Naive thymus-derived CD8-positive, alpha-beta T cell (primary cell): Measurements from ENCODE around the gene TMF1. TPM values are rescaled to one million over a fixed set of nuclear protein-coding genes. Genes with fewer than 3 reads are reported as not detected.
A peak's percentile ranks its signal among the peaks of the same experiment; 100 is the strongest.

Experiments
- ATAC-seq, 2 donors: fragments of 150-1000 bp; cut with Tn5 transposase in 1 of 2; sonication (Bioruptor Pico), chemical (Tn5 transposase) in 1 of 2; 1 replicate in 1 of 2; 2 replicates in 1 of 2; pipeline ENCODE4 v1.10.0; 2021; ENCODE audit warnings: mild to moderate bottlenecking in 2 of 2, moderate library complexity in 2 of 2
- POLR2A ChIA-PET: fragments of 350-600 bp; sonication (Branson Sonifier 250); formaldehyde crosslinking; loops from one replicate; lab custom pipeline; 2021; ENCODE audit warnings: antibody characterized with exemption; lab: Charles Lee
- DNase-seq, 10 donors: peaks; one replicate each; pipeline versions ENCODE4 v3.0.0 to v3.0.0-alpha.2; 2020 to 2022
- H3K27ac Mint-ChIP-seq, 10 donors: one replicate each; pipeline ENCODE4 v1.8.0; 2020 to 2022; ENCODE audit warnings: mild to moderate bottlenecking in 10 of 10, mixed read lengths in 10 of 10, moderate library complexity in 4 of 10, inconsistent platforms in 1 of 10
- H3K27me3 Mint-ChIP-seq, 5 donors: one replicate each; pipeline ENCODE4 v1.8.0; 2021 to 2022; ENCODE audit warnings: mixed read lengths in 5 of 5
- H3K36me3 Mint-ChIP-seq, 3 donors: one replicate each; pipeline ENCODE4 v1.8.0; 2020 to 2022; ENCODE audit warnings: mixed read lengths in 3 of 3, mild to moderate bottlenecking in 2 of 3, inconsistent platforms in 1 of 3
- H3K4me1 Mint-ChIP-seq, 4 donors: one replicate each; pipeline ENCODE4 v1.8.0; 2021 to 2022; ENCODE audit warnings: mixed read lengths in 4 of 4
- H3K4me3 Mint-ChIP-seq, 10 donors: one replicate each; pipeline ENCODE4 v1.8.0; 2020 to 2022; ENCODE audit warnings: mild to moderate bottlenecking in 10 of 10, mixed read lengths in 10 of 10, moderate library complexity in 6 of 10, inconsistent platforms in 1 of 10
- H3K9me3 Mint-ChIP-seq, 9 donors: one replicate each; pipeline ENCODE4 v1.8.0; 2020 to 2022; ENCODE audit warnings: mixed read lengths in 9 of 9, mild to moderate bottlenecking in 3 of 9, inconsistent platforms in 1 of 9, moderate library complexity in 1 of 9
- polyA plus RNA-seq, 3 donors: library from polyadenylated mRNA; unstranded; fragments of 300-500 nt; fragmentation: Illumina TruSeq; gene quantifications; one replicate each; pipeline ENCODE4 v1.2.3, GENCODE V29; 2021
- total RNA-seq, 8 experiments: library from RNA in 2 of 8; stranded (reverse) in 2 of 8; gene quantifications; one replicate each; pipeline ENCODE4 v1.2.3 and lab custom pipeline; 2021 to 2026

The TMF1 gene
- total and polyA plus RNA-seq, 5 experiments from 2014 or later = 28.0 to 43.7 (median 34.7) TPM

GRCh38 chr3:69088063-69088462 lies 35.9 kb upstream of the TMF1 start:
- H3K4me3 Mint-ChIP-seq = peak overlapping the region; percentile 56 to 98 (median 86)
- ATAC-seq (no peak), DNase-seq (no peak)
- no peaks in the 10 kb centered on the region for H3K9me3 Mint-ChIP-seq
- H3K4me1 Mint-ChIP-seq = peaks cover 37 to 82% (median 71%) of the 10 kb centered on the region in 4 donors
- no peaks in the 10 kb centered on the region for H3K27me3 Mint-ChIP-seq
- POLR2A ChIA-PET = interaction anchor here (0.9 to 1.5 kb wide), 2 partner anchors 18 to 36 kb away, joined by 3 to 6 read pairs; partner anchors contain the start of gene TMF1
- peaks cover 0 to 22% (median 7%) of the 10 kb centered on the region in 3 donors for H3K36me3 Mint-ChIP-seq
- H3K27ac Mint-ChIP-seq = peak overlapping the region; percentile 85 to 98 (median 90)

GRCh38 chr3:69087030-69087791 lies 35.1 kb upstream of the TMF1 start:
- H3K27me3 Mint-ChIP-seq = no peaks in the 10 kb centered on the region
- peaks cover 0 to 22% (median 7%) of the 10 kb centered on the region in 3 donors for H3K36me3 Mint-ChIP-seq
- ATAC-seq = no peak
- no peaks in the 10 kb centered on the region for H3K9me3 Mint-ChIP-seq
- peak overlapping the region in 9 of 10 donors; percentile 65 to 98 (median 80) for H3K27ac Mint-ChIP-seq
- POLR2A ChIA-PET = interaction anchor here (0.9 to 6.8 kb wide), 3 partner anchors 10 to 36 kb away, joined by 3 to 63 read pairs (median 5); partner anchors contain the start of gene TMF1
- H3K4me1 Mint-ChIP-seq = peaks cover 43 to 82% (median 69%) of the 10 kb centered on the region in 4 donors
- no peak for DNase-seq
- H3K4me3 Mint-ChIP-seq = peak overlapping the region; percentile 66 to 98 (median 86)

- H3K9me3 Mint-ChIP-seq = no peaks in the 10 kb centered on the region
- peak overlapping the region; percentile 93 to 99 (median 97) for H3K4me3 Mint-ChIP-seq
- POLR2A ChIA-PET = interaction anchor here (1.2 to 6.8 kb wide), 6 partner anchors 11 to 42 kb away, joined by 3 to 63 read pairs (median 6); partner anchors contain the start of gene TMF1
- peaks cover 0 to 20% (median 7%) of the 10 kb centered on the region in 3 donors for H3K36me3 Mint-ChIP-seq
- H3K4me1 Mint-ChIP-seq = peaks cover 43 to 82% (median 70%) of the 10 kb centered on the region in 4 donors
- H3K27ac Mint-ChIP-seq = peak overlapping the region; percentile 84 to 99 (median 98)
- ATAC-seq = peak in 1 of 2 donors; percentile 5
- no peaks in the 10 kb centered on the region for H3K27me3 Mint-ChIP-seq
- DNase-seq = peak in 8 of 10 donors; percentile 32 to 71 (median 42)
Measured at GRCh38 chr3:69085833-69086722, 33.9 kb upstream of the TMF1 start.

GRCh38 chr3:69085168-69085832 lies 33.2 kb upstream of the TMF1 start:
- DNase-seq (peak in 3 of 10 donors; percentile 19 to 27 (median 22)), ATAC-seq (peak; percentile 7)
- POLR2A ChIA-PET = interaction anchor here (0.6 to 6.8 kb wide), 14 partner anchors 7 to 72 kb away, joined by 3 to 63 read pairs (median 6); partner anchors contain the start of genes EOGT and TMF1
- Mint-ChIP-seq H3K4me3 (peak overlapping the region; percentile 93 to 99 (median 97)), H3K36me3 (peaks cover 0 to 14% (median 7%) of the 10 kb centered on the region in 3 donors), H3K27ac (peak overlapping the region; percentile 84 to 99 (median 98)), H3K9me3 (no peaks in the 10 kb centered on the region), H3K4me1 (peaks cover 39 to 83% (median 67%) of the 10 kb centered on the region in 4 donors), H3K27me3 (no peaks in the 10 kb centered on the region)

GRCh38 chr3:69084326-69085167 lies 32.4 kb upstream of the TMF1 start, which contains the start of gene ARL6IP5:
Gene ARL6IP5 (plus strand): TSS chr3:69084937. CDS start chr3:69085048, 111 bp downstream.
- Mint-ChIP-seq H3K4me1 (peaks cover 33 to 79% (median 60%) of the 10 kb centered on the region in 4 donors), H3K27ac (peak within 1 kb of the TSS; percentile 84 to 99 (median 98)), H3K4me3 (peak within 1 kb of the TSS; percentile 93 to 99 (median 97)), H3K36me3 (peaks cover 0 to 7% (median 3%) of the 10 kb centered on the region in 3 donors), H3K27me3 (no peaks in the 10 kb centered on the region), H3K9me3 (no peaks in the 10 kb centered on the region)
- POLR2A ChIA-PET = interaction anchor here (0.6 to 6.8 kb wide), 16 partner anchors 8 to 153 kb away, joined by 3 to 63 read pairs (median 5); partner anchors contain the start of genes EOGT and TMF1
- ATAC-seq = peak; percentile 72 to 77
- peak; percentile 81 to 95 (median 89) for DNase-seq

DNA sequence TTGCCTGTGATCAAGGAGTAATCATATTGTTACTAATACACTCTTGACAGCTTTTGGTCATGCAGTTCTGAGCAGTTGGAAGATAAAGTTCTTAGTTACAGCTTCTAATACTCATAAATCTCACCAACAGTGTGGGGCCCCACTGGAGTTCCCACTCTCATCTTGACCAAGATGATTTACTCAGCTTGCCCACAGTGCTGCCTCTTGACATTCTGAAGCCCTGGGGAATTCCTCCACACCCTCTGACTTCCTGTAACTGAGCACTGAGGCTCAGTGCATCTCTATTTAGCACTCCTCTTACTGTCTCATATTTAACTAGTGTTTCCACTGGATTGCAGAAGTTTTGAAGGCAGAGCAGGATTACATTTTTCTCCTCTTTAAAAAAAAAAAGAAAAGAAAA lies 30.7 kb upstream of the TMF1 start:
- H3K36me3 Mint-ChIP-seq = peaks cover 0 to 3% (median 3%) of the 10 kb centered on the region in 3 donors
- peak; percentile 32 to 38 for ATAC-seq
- peak overlapping the region; percentile 84 to 99 (median 98) for H3K27ac Mint-ChIP-seq
- H3K4me3 Mint-ChIP-seq = peak overlapping the region; percentile 36 to 93 (median 70)
- no peaks in the 10 kb centered on the region for H3K9me3 Mint-ChIP-seq
- H3K27me3 Mint-ChIP-seq = no peaks in the 10 kb centered on the region
- peak in 8 of 10 donors; percentile 25 to 65 (median 50) for DNase-seq
- peaks cover 29 to 79% (median 60%) of the 10 kb centered on the region in 4 donors for H3K4me1 Mint-ChIP-seq
- POLR2A ChIA-PET = interaction anchor here (0.8 to 6.8 kb wide), 3 partner anchors 9 to 69 kb away, joined by 5 to 63 read pairs (median 28); partner anchors contain the start of genes EOGT and TMF1

- no peaks in the 10 kb centered on the region for H3K9me3 Mint-ChIP-seq
- peaks cover 29 to 79% (median 64%) of the 10 kb centered on the region in 4 donors for H3K4me1 Mint-ChIP-seq
- peaks cover 0 to 5% (median 3%) of the 10 kb centered on the region in 3 donors for H3K36me3 Mint-ChIP-seq
- peak overlapping the region; percentile 84 to 99 (median 98) for H3K27ac Mint-ChIP-seq
- no peak for DNase-seq
- ATAC-seq = no peak
- peak overlapping the region in 7 of 10 donors; percentile 46 to 93 (median 68) for H3K4me3 Mint-ChIP-seq
- H3K27me3 Mint-ChIP-seq = no peaks in the 10 kb centered on the region
- POLR2A ChIA-PET = interaction anchor here (0.8 to 6.8 kb wide), 3 partner anchors 9 to 69 kb away, joined by 5 to 63 read pairs (median 28); partner anchors contain the start of genes EOGT and TMF1
Measured at GRCh38 chr3:69082361-69082760, 30.2 kb upstream of the TMF1 start.

DNA sequence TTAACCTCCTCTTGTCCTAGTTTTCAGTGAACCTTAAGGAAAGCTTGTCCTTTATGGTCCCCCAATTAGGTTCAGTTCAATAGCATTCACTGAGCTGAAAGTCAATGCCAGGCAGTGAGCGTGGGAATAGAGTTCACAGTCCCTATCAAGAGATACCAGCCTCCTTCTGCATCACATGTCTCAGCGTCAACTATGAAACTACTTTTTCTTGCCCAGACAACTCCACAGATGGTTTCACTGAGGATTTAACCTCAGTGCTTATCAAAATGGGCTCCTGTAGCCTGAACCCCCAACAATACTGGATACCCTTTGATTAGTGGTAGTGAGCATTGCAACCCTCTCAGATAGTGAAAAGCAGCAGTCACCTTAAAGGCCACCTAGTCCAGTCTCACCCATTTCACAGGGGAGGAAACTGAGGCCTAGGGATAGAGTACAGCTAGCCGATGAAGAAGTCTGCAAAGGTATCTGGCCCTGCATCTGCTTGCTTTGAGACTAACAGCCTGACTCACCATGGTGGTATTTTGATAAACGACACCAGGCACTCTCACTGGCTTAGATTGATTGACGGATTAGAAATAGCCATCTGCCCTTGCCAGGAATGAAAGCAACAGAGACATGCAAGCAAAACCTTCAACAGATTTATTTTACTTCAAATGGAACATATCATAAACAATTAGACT lies 29.6 kb upstream of the TMF1 start:
- POLR2A ChIA-PET = interaction anchor here (1.0 to 6.8 kb wide), 3 partner anchors 10 to 30 kb away, joined by 3 to 63 read pairs (median 28); partner anchors contain the start of gene TMF1
- no peak for DNase-seq
- no peaks in the 10 kb centered on the region for H3K27me3 Mint-ChIP-seq

DNA sequence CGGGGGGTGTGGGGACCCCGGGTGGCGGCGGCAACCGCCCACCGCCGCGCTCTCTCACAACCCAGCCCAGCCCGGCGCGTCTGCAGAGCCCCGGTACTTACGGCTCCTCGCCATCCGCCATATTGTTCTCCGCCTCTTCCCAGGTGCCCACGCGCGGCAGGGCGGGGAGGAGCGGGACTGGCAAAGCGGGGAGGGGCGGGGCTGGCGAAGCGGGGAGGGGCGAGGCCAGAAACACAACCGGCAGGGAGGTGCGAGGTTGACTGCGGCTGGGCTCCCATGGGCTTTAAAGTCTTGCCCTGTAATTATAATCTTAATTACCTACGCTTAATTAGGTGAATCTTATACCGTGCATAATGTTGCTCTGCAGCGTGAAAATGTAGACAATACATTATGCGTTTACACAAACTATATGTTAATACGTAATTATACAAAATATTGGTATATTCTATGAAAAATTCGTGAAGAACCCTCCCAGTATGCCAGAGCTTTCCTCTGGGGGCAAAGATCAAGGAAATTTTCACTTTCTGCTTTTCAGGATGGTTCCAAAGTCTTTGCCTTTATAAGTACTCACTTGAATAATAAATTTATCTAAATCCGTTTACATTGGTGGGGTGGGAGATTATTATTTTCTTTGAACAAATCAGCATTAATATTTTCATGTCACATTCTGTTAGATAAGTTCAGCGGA lies 28.2 kb upstream of the TMF1 start, which contains the start of gene UBA3:
TSS of gene UBA3 (minus strand) at position 133 of the 688 bp plus-strand sequence. CDS start at position 121, 12 bp downstream.
- Mint-ChIP-seq H3K27me3 (no peaks in the 10 kb centered on the region), H3K27ac (peak within 1 kb of the TSS; percentile 84 to 99 (median 92)), H3K4me1 (peaks cover 25 to 77% (median 65%) of the 10 kb centered on the region in 4 donors), H3K36me3 (peaks cover 0 to 17% (median 0%) of the 10 kb centered on the region in 3 donors), H3K4me3 (peak within 1 kb of the TSS; percentile 73 to 93 (median 84)), H3K9me3 (no peaks in the 10 kb centered on the region)
- ATAC-seq (peak; percentile 72 to 73), DNase-seq (peak; percentile 75 to 94 (median 88))
- POLR2A ChIA-PET = interaction anchor here (1.0 to 6.8 kb wide), 6 partner anchors 9 to 29 kb away, joined by 3 to 63 read pairs (median 8); partner anchors contain the start of gene TMF1

More for the DNA sequence above, 29.6 kb upstream of the TMF1 start:
- H3K4me1 Mint-ChIP-seq = peaks cover 29 to 79% (median 67%) of the 10 kb centered on the region in 4 donors
- no peak for ATAC-seq
- H3K9me3 Mint-ChIP-seq = no peaks in the 10 kb centered on the region
- peak overlapping the region; percentile 80 to 99 (median 97) for H3K27ac Mint-ChIP-seq
- peaks cover 0 to 9% (median 3%) of the 10 kb centered on the region in 3 donors for H3K36me3 Mint-ChIP-seq
- peak overlapping the region in 7 of 10 donors; percentile 4 to 76 (median 41) for H3K4me3 Mint-ChIP-seq
